M059J (cell line): ENCODE data around the gene TTC38. TPM values are rescaled to one million over a fixed set of nuclear protein-coding genes. Genes with fewer than 3 reads are reported as not detected.
A peak's percentile ranks its signal among the peaks of the same experiment; 100 is the strongest.

ENCODE experiments used
- DNase-seq: peaks from one replicate; pipeline ENCODE4 v3.0.0-alpha.2; 2012; ENCODE audit warnings: low read depth
- total RNA-seq: library from RNA; depleted of rRNA; stranded (reverse); fragments of >200 nt; shearing (Covaris generic); gene quantifications from 2 replicates; pipeline ENCODE4 v1.2.3, GENCODE V29; 2014; rRNA removed

The TTC38 gene
- total RNA-seq = 20.0 and 50.0 TPM in 2 replicates

GRCh38 chr22:46267431-46268279, at the start of gene TTC38:
Gene TTC38 (plus strand): TSS chr22:46268008. CDS start chr22:46268040, 32 bp downstream.
- DNase-seq = peak; percentile 81

- DNase-seq = no peak
Measured at GRCh38 chr22:46219636-46220035, 48.2 kb upstream of the TTC38 start.

- peak; percentile 32 for DNase-seq
Measured at GRCh38 chr22:46220921-46221320, 46.9 kb upstream of the TTC38 start.

- no peak for DNase-seq
Measured at GRCh38 chr22:46224044-46224897, 43.5 kb upstream of the TTC38 start.

GRCh38 chr22:46224898-46225290, 42.9 kb upstream of the TTC38 start:
- no peak for DNase-seq

GRCh38 chr22:46225631-46226030, 42.2 kb upstream of the TTC38 start:
- no peak for DNase-seq

- no peak for DNase-seq
Measured at GRCh38 chr22:46226577-46226976, 41.2 kb upstream of the TTC38 start.

GRCh38 chr22:46229701-46230100, 38.1 kb upstream of the TTC38 start:
- no peak for DNase-seq

- DNase-seq = no peak
Measured at GRCh38 chr22:46230262-46230901, 37.4 kb upstream of the TTC38 start.

GRCh38 chr22:46233231-46233630, 34.6 kb upstream of the TTC38 start:
- peak; percentile 84 for DNase-seq

GRCh38 chr22:46234969-46235368, 32.8 kb upstream of the TTC38 start:
- no peak for DNase-seq

- no peak for DNase-seq
Measured at GRCh38 chr22:46237453-46238124, 30.2 kb upstream of the TTC38 start.

- DNase-seq = no peak
Measured at GRCh38 chr22:46238541-46238940, 29.3 kb upstream of the TTC38 start.

GRCh38 chr22:46239261-46240048, 28.4 kb upstream of the TTC38 start:
- no peak for DNase-seq

- no peak for DNase-seq
Measured at GRCh38 chr22:46240073-46240472, 27.7 kb upstream of the TTC38 start.

- no peak for DNase-seq
Measured at GRCh38 chr22:46240506-46240905, 27.3 kb upstream of the TTC38 start.

GRCh38 chr22:46240907-46241306, 26.9 kb upstream of the TTC38 start:
- DNase-seq = no peak

GRCh38 chr22:46241396-46242007, 26.3 kb upstream of the TTC38 start:
- DNase-seq = no peak

- DNase-seq = no peak
Measured at GRCh38 chr22:46242076-46242475, 25.7 kb upstream of the TTC38 start.

- no peak for DNase-seq
Measured at GRCh38 chr22:46244771-46245170, 23.0 kb upstream of the TTC38 start.
